H9 (cell line): ENCODE results near the gene PMEPA1. TPM values are rescaled to one million over a fixed set of nuclear protein-coding genes. Genes with fewer than 3 reads are reported as not detected.
A peak's percentile ranks its signal among the peaks of the same experiment; 100 is the strongest.

Experiments used
- DNase-seq: peaks from one replicate; pipeline ENCODE4 v3.0.0-alpha.2; 2017
- H2AFZ ChIP-seq: one replicate; pipeline ENCODE4 v1.6.1; 2013; ENCODE audit warnings: mild to moderate bottlenecking, low read length, control low read depth, moderate library complexity
- H2AK5ac ChIP-seq: 2 replicates; pipeline ENCODE4 v1.6.1; 2013; ENCODE audit warnings: low read length, control low read depth, mixed read lengths; ENCODE audit not compliant: insufficient read length
- H2BK120ac ChIP-seq: one replicate; pipeline ENCODE4 v1.6.1; 2013; ENCODE audit warnings: low read depth, mild to moderate bottlenecking, low read length, control low read depth, inconsistent platforms; ENCODE audit not compliant: poor library complexity, severe bottlenecking
- H2BK12ac ChIP-seq: 2 replicates; pipeline ENCODE4 v1.6.1; 2013; ENCODE audit warnings: low read length, control low read depth, mixed read lengths, low read depth; ENCODE audit not compliant: insufficient read length
- H2BK15ac ChIP-seq: 2 replicates; pipeline ENCODE4 v1.6.1; 2013; ENCODE audit warnings: low read depth, low read length, control low read depth
- H2BK20ac ChIP-seq: one replicate; pipeline ENCODE4 v1.6.1; 2013; ENCODE audit warnings: low read depth, mild to moderate bottlenecking, low read length, control low read depth, inconsistent platforms; ENCODE audit not compliant: poor library complexity, severe bottlenecking
- H2BK5ac ChIP-seq: 2 replicates; pipeline ENCODE4 v1.6.1; 2013; ENCODE audit warnings: low read length, control low read depth, mixed read lengths; ENCODE audit not compliant: insufficient read length
- H3K14ac ChIP-seq: 2 replicates; pipeline ENCODE4 v1.6.1; 2013; ENCODE audit warnings: low read length, control low read depth; ENCODE audit not compliant: insufficient read depth
- H3K18ac ChIP-seq: 2 replicates; pipeline ENCODE4 v1.6.1; 2013; ENCODE audit warnings: low read depth, mild to moderate bottlenecking, mixed read lengths, low read length, control low read depth; ENCODE audit not compliant: insufficient read length
- H3K23ac ChIP-seq: 2 replicates; pipeline ENCODE4 v1.6.1; 2013; ENCODE audit warnings: low read length, control low read depth, mixed read lengths, low read depth; ENCODE audit not compliant: insufficient read length
- H3K23me2 ChIP-seq: 2 replicates; pipeline ENCODE4 v1.6.1; 2013; ENCODE audit warnings: low read depth, mild to moderate bottlenecking, mixed read lengths, low read length, control low read depth; ENCODE audit not compliant: insufficient read length, poor library complexity, severe bottlenecking
- H3K27ac ChIP-seq: 2 replicates; pipeline ENCODE4 v1.5.1; 2013; ENCODE audit warnings: low read length, control low read depth, mixed read lengths, low read depth; ENCODE audit not compliant: insufficient read length
- H3K27me3 ChIP-seq: 2 replicates; pipeline ENCODE4 v1.6.1; 2013; ENCODE audit warnings: low read length, control low read depth, inconsistent platforms; ENCODE audit not compliant: insufficient read depth
- H3K4ac ChIP-seq: 2 replicates; pipeline ENCODE4 v1.6.1; 2013; ENCODE audit warnings: low read depth, mild to moderate bottlenecking, control low read depth, inconsistent platforms, low read length, moderate library complexity
- H3K4me1 ChIP-seq: 2 replicates; pipeline ENCODE4 v1.6.1; 2013; ENCODE audit warnings: low read length, control low read depth, inconsistent platforms; ENCODE audit not compliant: insufficient read depth
- H3K4me2 ChIP-seq: 2 replicates; pipeline ENCODE4 v1.6.1; 2013; ENCODE audit warnings: low read length, control low read depth, mixed read lengths; ENCODE audit not compliant: insufficient read length, insufficient read depth
- H3K56ac ChIP-seq: 2 replicates; pipeline ENCODE4 v1.6.1; 2013; ENCODE audit warnings: low read depth, mild to moderate bottlenecking, mixed read lengths, low read length, control low read depth; ENCODE audit not compliant: insufficient read length
- H3K79me1 ChIP-seq: 2 replicates; pipeline ENCODE4 v1.6.1; 2013; ENCODE audit warnings: low read depth, mild to moderate bottlenecking, moderate library complexity, low read length, control low read depth, inconsistent platforms; ENCODE audit not compliant: insufficient read depth, poor library complexity, severe bottlenecking
- H3K79me2 ChIP-seq: 2 replicates; pipeline ENCODE4 v1.6.1; 2013; ENCODE audit warnings: low read length, control low read depth, inconsistent platforms; ENCODE audit not compliant: insufficient read depth
- H3K9ac ChIP-seq: 2 replicates; pipeline ENCODE4 v1.6.1; 2013; ENCODE audit warnings: low read length, control low read depth, mixed read lengths; ENCODE audit not compliant: insufficient read length; ENCODE audit errors: extremely low read depth
- H3K9me3 ChIP-seq: one replicate; pipeline ENCODE4 v1.6.1; 2013; ENCODE audit warnings: low read depth, low read length, inconsistent platforms; ENCODE audit not compliant: control insufficient read depth
- H3T11ph ChIP-seq: one replicate; pipeline ENCODE4 v1.6.1; 2013; ENCODE audit warnings: mild to moderate bottlenecking, low read length, control low read depth, inconsistent platforms
- H4K20me1 ChIP-seq: one replicate; pipeline ENCODE4 v1.6.1; 2013; ENCODE audit not compliant: control insufficient read depth, insufficient read length, insufficient read depth
- H4K5ac ChIP-seq: 2 replicates; pipeline ENCODE4 v1.6.1; 2013; ENCODE audit warnings: low read depth, mild to moderate bottlenecking, mixed read lengths, low read length, control low read depth; ENCODE audit not compliant: insufficient read length
- H4K8ac ChIP-seq: replicated peaks from 2 replicates; pipeline ENCODE4 v1.6.1; 2013; ENCODE audit warnings: low read length, control low read depth, mixed read lengths, low read depth; ENCODE audit not compliant: insufficient read length
- H4K91ac ChIP-seq: 2 replicates; pipeline ENCODE4 v1.6.1; 2013; ENCODE audit warnings: low read depth, mild to moderate bottlenecking, moderate library complexity, mixed read lengths, low read length, control low read depth; ENCODE audit not compliant: insufficient read length
- H3K27ac Mint-ChIP-seq, 3 experiments: 2 replicates in 2 of 3; 3 replicates in 1 of 3; pipeline ENCODE4 v1.8.0; 2020 to 2021; ENCODE audit warnings: mixed read lengths in 3 of 3, mild to moderate bottlenecking in 1 of 3, moderate library complexity in 1 of 3
- H3K27me3 Mint-ChIP-seq: 2 replicates; pipeline ENCODE4 v1.8.0; 2021; ENCODE audit warnings: low read depth, mild to moderate bottlenecking, moderate library complexity, mixed read lengths
- H3K36me3 Mint-ChIP-seq, 3 experiments: 2 replicates in 2 of 3; 3 replicates in 1 of 3; pipeline ENCODE4 v1.8.0; 2020 to 2021; ENCODE audit warnings: low read depth in 3 of 3, mixed read lengths in 3 of 3; ENCODE audit not compliant: insufficient read depth in 1 of 3
- H3K4me1 Mint-ChIP-seq, 2 experiments: 2 replicates each; pipeline ENCODE4 v1.8.0; 2020; ENCODE audit warnings: mixed read lengths in 2 of 2
- H3K4me3 Mint-ChIP-seq, 2 experiments: 2 replicates in 1 of 2; 3 replicates in 1 of 2; pipeline ENCODE4 v1.8.0; 2020 to 2021; ENCODE audit warnings: mild to moderate bottlenecking in 2 of 2, mixed read lengths in 2 of 2, moderate library complexity in 1 of 2
- H3K9me3 Mint-ChIP-seq, 2 experiments: 2 replicates in 1 of 2; 3 replicates in 1 of 2; pipeline ENCODE4 v1.8.0; 2020; ENCODE audit warnings: mild to moderate bottlenecking in 2 of 2, mixed read lengths in 2 of 2, moderate library complexity in 1 of 2
- CTCF ChIP-seq: fragments of 200-600 bp; sonication (generic); conservative IDR thresholded peaks from 3 replicates; pipeline ENCODE4 v1.8.0; 2021; ENCODE audit warnings: antibody characterized with exemption, mild to moderate bottlenecking
- WGBS: extraction: QIAGEN DNeasy Blood & Tissue Kit; methylation state at CpG from one replicate; pipeline ENCODE4 v1.1.7; 2013; ENCODE audit warnings: missing lambda C conversion rate, low lambda C conversion rate, mixed read lengths; ENCODE audit not compliant: insufficient read length; ENCODE audit errors: extremely low coverage; 5-methylcytosine and 5-hydroxymethylcytosine counted together
- total RNA-seq: library from RNA; stranded (reverse); gene quantifications from 2 replicates; pipeline ENCODE4 v1.2.1, GENCODE V29; 2021

The PMEPA1 gene
- total RNA-seq, 1 experiment from 2014 or later, result 34.6 TPM

DNA sequence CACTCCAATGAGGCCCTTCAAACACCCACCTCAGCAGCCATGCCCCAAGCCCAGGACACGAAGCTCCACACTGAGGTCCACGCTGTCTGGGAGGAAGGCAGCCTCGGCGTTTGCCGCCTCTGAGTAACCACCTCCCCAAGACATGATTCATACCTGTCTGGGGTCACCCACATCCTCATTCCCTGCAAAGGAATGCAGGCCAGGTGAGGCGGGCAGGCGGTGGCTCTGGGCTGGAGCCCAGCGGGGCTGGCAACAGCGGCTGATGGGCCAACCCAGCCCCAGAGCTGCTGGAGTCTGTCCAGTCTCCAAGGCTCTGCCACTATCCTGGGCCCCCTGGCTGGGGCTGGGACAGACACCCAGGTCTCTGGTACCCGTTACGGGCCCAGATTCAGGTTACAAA lies 14.8 kb downstream of the PMEPA1 start:
- H2AK5ac ChIP-seq, result no peak overlapping the region
- no peak overlapping the region for H2BK12ac ChIP-seq
- no peak overlapping the region for H3K9ac ChIP-seq
- H3K14ac ChIP-seq, result peak overlapping the region; percentile 48; the same call in 1 of the 2 replicates
- H3T11ph ChIP-seq, result no peak overlapping the region
- no peaks in the 10 kb centered on the region for H3K9me3 ChIP-seq
- Mint-ChIP-seq H3K36me3 (no peaks in the 10 kb centered on the region; a peak in 1 of 7 replicates), H3K27me3 (no peaks in the 10 kb centered on the region), H3K4me1 (peaks cover 38 to 71% of the 10 kb centered on the region in 2 experiments), H3K4me3 (no peak overlapping the region), H3K9me3 (no peaks in the 10 kb centered on the region), H3K27ac (peak overlapping the region in 2 of 3 experiments; percentile 90 to 94; a peak in 2 of 7 replicates)
- no peak overlapping the region for H2BK15ac ChIP-seq
- no peak overlapping the region for H3K4me2 ChIP-seq
- no peak overlapping the region for H3K18ac ChIP-seq
- no peaks in the 10 kb centered on the region for H4K20me1 ChIP-seq
- no peaks in the 10 kb centered on the region for H3K27me3 ChIP-seq
- no peak for DNase-seq
- no peaks in the 10 kb centered on the region for H3K23me2 ChIP-seq
- no CpG with 5 or more reads among the region's 11 CpGs for WGBS
- peaks cover 2% of the 10 kb centered on the region; the same call in 1 of the 2 replicates for H3K4me1 ChIP-seq
- no peak overlapping the region for H3K4ac ChIP-seq
- TF ChIP-seq CTCF, result no peak
- H3K27ac ChIP-seq, result no peak overlapping the region
- no peak overlapping the region for H2AFZ ChIP-seq
- no peak overlapping the region for H4K5ac ChIP-seq
- H4K91ac ChIP-seq, result no peak overlapping the region
- H3K79me1 ChIP-seq, result peaks cover 16% of the 10 kb centered on the region
- H4K8ac ChIP-seq, result no peak overlapping the region
- H2BK5ac ChIP-seq, result no peak overlapping the region
- H2BK120ac ChIP-seq, result no peak overlapping the region
- H3K79me2 ChIP-seq, result peaks cover 64% of the 10 kb centered on the region; the same call in 1 of the 2 replicates
- H3K56ac ChIP-seq, result no peak overlapping the region
- no peak overlapping the region for H3K23ac ChIP-seq
- no peak overlapping the region for H2BK20ac ChIP-seq
